BE2C (cell line): ENCODE measurements around the gene MOB3A.

Source experiments
- DNase-seq: peaks from one replicate; pipeline ENCODE4 v3.0.0-alpha.2; 2020
- H3K27me3 ChIP-seq: fragments of 250-450 bp; sonication (Bioruptor Pico); 2 replicates; pipeline ENCODE4 v1.5.1; 2020; ENCODE audit warnings: mild to moderate bottlenecking
- H3K36me3 ChIP-seq: fragments of 250-450 bp; sonication (Bioruptor Pico); 2 replicates; pipeline ENCODE4 v1.5.1; 2020; ENCODE audit warnings: mild to moderate bottlenecking
- H3K4me1 ChIP-seq: fragments of 250-450 bp; sonication (Bioruptor Pico); 2 replicates; pipeline ENCODE4 v1.5.1; 2020
- H3K4me3 ChIP-seq: 2 replicates; pipeline ENCODE4 v1.5.1; 2011; ENCODE audit warnings: low read depth, low read length
- H3K9me3 ChIP-seq: fragments of 250-450 bp; sonication (Bioruptor Pico); 2 replicates; pipeline ENCODE4 v1.5.1; 2020
- TF ChIP-seq, protein P1 (sequence below): IDR thresholded peaks from 2 replicates; pipeline ENCODE4 v1.5.1; 2012; ENCODE audit warnings: mild to moderate bottlenecking, low read depth, low read length

The MOB3A gene

DNA sequence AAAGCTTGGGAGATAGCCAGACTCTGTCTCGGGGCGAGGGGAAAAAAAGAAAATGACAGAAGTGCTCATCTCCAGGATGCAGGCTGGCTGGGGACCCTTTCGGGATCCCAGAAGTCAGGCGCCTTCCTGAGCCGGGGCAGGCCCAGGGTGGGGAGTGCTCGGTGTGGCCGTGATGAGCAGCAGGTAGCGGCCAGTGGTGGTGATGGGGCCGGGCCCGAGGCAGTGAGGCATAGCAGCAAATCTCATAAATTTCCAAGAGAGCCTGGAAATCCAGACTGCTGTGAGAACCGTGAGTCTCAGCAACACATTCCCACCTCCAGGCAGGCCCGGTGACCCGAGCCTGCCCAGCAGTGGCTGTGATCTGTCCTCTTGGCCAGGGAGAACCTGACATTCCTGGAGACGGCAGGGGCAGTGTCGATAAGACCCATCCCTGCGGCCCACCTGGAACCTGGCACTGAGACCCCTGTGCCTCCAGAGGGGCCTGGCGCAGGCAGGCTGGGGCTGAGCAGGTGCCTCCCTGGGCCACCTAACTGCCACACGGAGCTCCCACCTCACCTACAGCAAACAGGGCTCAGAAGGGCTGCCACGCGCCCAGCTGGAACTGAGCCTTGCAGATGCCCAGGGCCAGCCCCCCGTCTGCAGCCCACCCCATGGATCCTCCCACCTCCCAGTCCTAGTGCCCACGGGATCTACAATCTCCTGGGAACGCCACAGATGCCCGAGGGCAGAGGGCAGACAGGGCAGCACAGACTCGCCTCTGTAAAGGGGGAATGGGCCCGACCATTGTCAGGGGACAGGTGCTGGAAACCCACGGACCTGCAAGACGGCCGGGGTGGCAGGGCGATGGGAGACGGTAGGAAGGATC lies 24.0 kb upstream of the MOB3A start:
- Histone ChIP-seq H3K36me3 (peaks cover 91% of the 10 kb centered on the region), H3K9me3 (no peaks in the 10 kb centered on the region)

DNA sequence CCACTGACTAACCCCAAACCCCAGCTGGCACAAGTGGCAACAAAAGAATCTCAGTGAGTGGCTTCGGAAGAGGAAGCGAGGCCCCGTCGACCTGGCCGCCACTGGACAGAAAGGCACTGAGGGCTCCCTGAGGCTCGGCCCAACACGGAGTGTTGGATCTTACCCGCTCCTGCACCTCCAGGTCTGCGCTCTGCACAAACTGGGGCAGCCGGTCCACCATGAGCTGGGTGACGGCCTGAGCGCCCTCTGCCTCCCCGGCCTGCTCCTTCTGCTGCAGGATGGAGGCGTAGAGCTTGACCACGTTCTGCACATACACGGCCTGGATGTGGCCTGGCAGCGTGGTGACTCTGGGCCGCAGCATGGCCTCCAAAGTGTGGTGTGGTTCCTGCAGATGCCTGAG lies 22.3 kb upstream of the MOB3A start:
- peaks cover 94% of the 10 kb centered on the region for H3K36me3 ChIP-seq
- no peak overlapping the region for H3K4me3 ChIP-seq
- DNase-seq: no peak
- H3K4me1 ChIP-seq: no peaks in the 10 kb centered on the region
- no peaks in the 10 kb centered on the region for H3K27me3 ChIP-seq
- TF ChIP-seq, protein P1, sequence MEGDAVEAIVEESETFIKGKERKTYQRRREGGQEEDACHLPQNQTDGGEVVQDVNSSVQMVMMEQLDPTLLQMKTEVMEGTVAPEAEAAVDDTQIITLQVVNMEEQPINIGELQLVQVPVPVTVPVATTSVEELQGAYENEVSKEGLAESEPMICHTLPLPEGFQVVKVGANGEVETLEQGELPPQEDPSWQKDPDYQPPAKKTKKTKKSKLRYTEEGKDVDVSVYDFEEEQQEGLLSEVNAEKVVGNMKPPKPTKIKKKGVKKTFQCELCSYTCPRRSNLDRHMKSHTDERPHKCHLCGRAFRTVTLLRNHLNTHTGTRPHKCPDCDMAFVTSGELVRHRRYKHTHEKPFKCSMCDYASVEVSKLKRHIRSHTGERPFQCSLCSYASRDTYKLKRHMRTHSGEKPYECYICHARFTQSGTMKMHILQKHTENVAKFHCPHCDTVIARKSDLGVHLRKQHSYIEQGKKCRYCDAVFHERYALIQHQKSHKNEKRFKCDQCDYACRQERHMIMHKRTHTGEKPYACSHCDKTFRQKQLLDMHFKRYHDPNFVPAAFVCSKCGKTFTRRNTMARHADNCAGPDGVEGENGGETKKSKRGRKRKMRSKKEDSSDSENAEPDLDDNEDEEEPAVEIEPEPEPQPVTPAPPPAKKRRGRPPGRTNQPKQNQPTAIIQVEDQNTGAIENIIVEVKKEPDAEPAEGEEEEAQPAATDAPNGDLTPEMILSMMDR: no peak
- H3K9me3 ChIP-seq: no peaks in the 10 kb centered on the region

More for the DNA sequence above, 24.0 kb upstream of the MOB3A start:
- Histone ChIP-seq H3K4me3 (no peak overlapping the region), H3K27me3 (no peaks in the 10 kb centered on the region), H3K4me1 (no peaks in the 10 kb centered on the region)
- no peak for DNase-seq
- TF ChIP-seq, protein P1: no peak

DNA sequence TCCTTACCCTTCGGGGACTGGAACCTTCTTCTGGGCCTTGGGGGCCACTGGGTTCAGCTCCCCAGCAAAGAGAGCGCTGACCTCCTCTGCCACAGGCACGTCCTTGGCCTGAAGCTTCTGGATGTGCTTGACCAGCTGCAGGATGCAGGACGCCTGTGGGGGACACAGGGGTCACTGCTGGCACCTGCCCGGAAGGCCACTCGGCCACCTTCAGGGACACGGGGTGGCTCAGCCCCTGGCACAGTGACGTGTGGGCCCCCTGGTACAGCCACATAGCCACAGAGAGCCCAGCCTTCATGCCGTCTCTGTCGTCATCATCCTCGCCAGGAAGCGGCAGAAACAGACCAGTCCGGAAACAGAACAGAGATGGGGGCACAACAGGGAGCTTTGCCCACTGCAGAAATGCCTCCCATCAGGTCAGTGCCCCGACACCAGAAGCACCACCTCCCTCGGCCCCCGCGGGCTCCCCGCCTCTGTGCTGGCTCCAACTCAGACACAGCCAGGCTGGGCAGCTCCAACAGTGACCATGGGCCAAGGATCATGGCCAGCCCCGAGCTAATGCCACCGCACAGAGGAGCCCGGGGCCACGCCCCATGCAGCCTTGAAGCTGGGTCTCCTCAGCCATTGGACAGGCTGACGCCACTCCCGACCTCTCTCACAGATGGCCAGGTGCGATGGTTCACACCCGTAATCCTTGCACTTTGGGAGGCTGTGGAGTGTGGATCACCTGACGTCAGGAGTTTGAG lies 21.3 kb upstream of the MOB3A start:
- Histone ChIP-seq H3K4me1 (no peaks in the 10 kb centered on the region), H3K36me3 (peaks cover 92% of the 10 kb centered on the region), H3K9me3 (no peaks in the 10 kb centered on the region), H3K4me3 (no peak overlapping the region), H3K27me3 (no peaks in the 10 kb centered on the region)
- no peak for DNase-seq
- TF ChIP-seq, protein P1: no peak

DNA sequence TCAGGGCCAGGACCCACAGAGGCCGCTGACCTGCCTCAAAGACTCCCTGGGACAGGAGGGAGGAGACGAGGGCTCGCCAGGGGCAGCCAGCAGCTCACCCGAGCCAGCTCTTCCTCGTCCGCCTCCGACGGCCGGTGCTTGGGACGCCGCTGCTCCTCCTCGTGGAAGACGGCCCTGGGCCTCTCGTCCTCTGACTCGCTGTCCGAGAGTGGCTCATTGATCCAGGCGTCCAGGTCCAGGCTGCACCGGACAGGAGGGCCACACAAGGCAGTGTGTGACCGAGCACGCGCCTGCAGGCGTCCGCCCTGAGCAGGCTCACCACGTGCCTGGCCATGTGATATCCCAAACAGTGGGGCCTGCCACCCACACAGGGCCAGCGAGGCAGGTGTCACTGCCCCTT lies 20.4 kb upstream of the MOB3A start:
- Histone ChIP-seq H3K27me3 (no peaks in the 10 kb centered on the region), H3K4me3 (no peak overlapping the region), H3K36me3 (peaks cover 92% of the 10 kb centered on the region), H3K4me1 (no peaks in the 10 kb centered on the region), H3K9me3 (no peaks in the 10 kb centered on the region)
- TF ChIP-seq, protein P1: no peak
- no peak for DNase-seq

DNA sequence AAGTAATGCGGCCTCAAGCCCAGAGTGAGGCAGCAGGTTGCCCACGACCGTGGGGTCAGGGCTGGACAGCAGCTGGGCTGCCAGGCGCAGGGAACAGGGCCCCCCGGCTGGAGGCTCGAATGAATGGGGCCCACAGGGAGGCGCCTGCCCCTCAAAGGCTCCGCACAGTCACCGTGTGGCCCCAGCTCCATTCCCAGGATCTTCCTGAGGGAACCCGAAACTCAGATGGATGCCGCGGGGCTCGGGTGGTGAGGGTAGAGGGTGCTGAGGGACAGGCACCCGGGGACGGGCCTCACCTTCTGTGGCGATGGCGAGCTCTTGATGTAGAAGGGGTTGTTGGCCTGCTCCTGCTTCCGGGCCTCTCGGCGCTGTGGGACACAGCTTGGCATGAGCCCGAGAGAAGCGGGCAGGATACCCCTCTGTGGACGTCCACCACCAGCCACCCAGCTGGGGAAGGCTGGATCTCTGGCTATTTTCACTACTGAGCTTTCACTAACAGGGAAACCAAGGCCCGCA lies 19.8 kb upstream of the MOB3A start:
- no peaks in the 10 kb centered on the region for H3K27me3 ChIP-seq
- no peaks in the 10 kb centered on the region for H3K9me3 ChIP-seq
- TF ChIP-seq, protein P1: no peak
- H3K4me1 ChIP-seq: no peaks in the 10 kb centered on the region
- peaks cover 92% of the 10 kb centered on the region for H3K36me3 ChIP-seq
- DNase-seq: no peak
- no peak overlapping the region for H3K4me3 ChIP-seq
